SK-N-SH (cell line): Measurements from ENCODE around the gene CCDC38. TPM values are rescaled to one million over a fixed set of nuclear protein-coding genes. Genes with fewer than 3 reads are reported as not detected.

Experiments used
- CTCF ChIA-PET: fragments of 300-600, 350-600 bp; formaldehyde crosslinking; extraction: SDS; loops from one replicate; lab custom pipeline; 2021; lab: Yijun Ruan, JAX
- POLR2A ChIA-PET: fragments of 350-600 bp; sonication (Branson Sonifier 250); formaldehyde crosslinking; extraction: SDS; loops from one replicate; lab custom pipeline; 2020; ENCODE audit warnings: antibody characterized with exemption, inconsistent platforms; lab: Yijun Ruan, JAX
- DNase-seq: peaks from one replicate; pipeline ENCODE4 v3.0.0; 2012
- H2AFZ ChIP-seq: fragments of 200-600 bp; sonication (generic); 2 replicates; pipeline ENCODE4 v1.8.1; 2016; ENCODE audit warnings: antibody characterized with exemption, mild to moderate bottlenecking, low read depth
- H3F3A ChIP-seq: fragments of 200-600 bp; sonication (generic); replicated peaks from 2 replicates; pipeline ENCODE3; 2016; ENCODE audit warnings: antibody characterized with exemption, mild to moderate bottlenecking; ENCODE audit not compliant: insufficient read depth
- H3K27ac ChIP-seq, 2 experiments: fragments of 200-500 bp in 1 of 2; fragments of 200-600 bp in 1 of 2; sonication (Bioruptor generic) in 1 of 2; sonication (generic), shearing (Covaris generic) in 1 of 2; 2 replicates each; pipeline versions ENCODE4 v1.5.1 to v1.6.1; 2014 to 2016; ENCODE audit warnings: low read depth in 2 of 2, inconsistent platforms in 1 of 2, low read length in 1 of 2, mild to moderate bottlenecking in 1 of 2, mixed read lengths in 1 of 2
- H3K27me3 ChIP-seq: fragments of 200-600 bp; sonication (generic), shearing (Covaris generic); 2 replicates; pipeline ENCODE4 v1.6.1; 2016; ENCODE audit warnings: mixed run types; ENCODE audit not compliant: insufficient read depth
- H3K36me3 ChIP-seq, 2 experiments: fragments of 200-500 bp in 1 of 2; fragments of 200-600 bp in 1 of 2; sonication (Bioruptor generic) in 1 of 2; sonication (generic) in 1 of 2; replicated peaks in 1 of 2; 2 replicates each; pipeline versions ENCODE3 to v1.5.1; 2014 to 2016; ENCODE audit warnings: low read length in 1 of 2, mild to moderate bottlenecking in 1 of 2; ENCODE audit not compliant: insufficient read depth in 2 of 2, control insufficient read depth in 1 of 2
- H3K4me1 ChIP-seq, 2 experiments: fragments of 200-500 bp in 1 of 2; fragments of 200-600 bp in 1 of 2; sonication (Bioruptor generic) in 1 of 2; sonication (generic), shearing (Covaris generic) in 1 of 2; 2 replicates each; pipeline versions ENCODE4 v1.5.1 to v1.6.1; 2014 to 2016; ENCODE audit warnings: low read depth in 1 of 2, low read length in 1 of 2, mixed run types in 1 of 2; ENCODE audit not compliant: insufficient read depth in 2 of 2, control insufficient read depth in 1 of 2
- H3K4me2 ChIP-seq: fragments of 200-600 bp; sonication (generic), shearing (Covaris generic); 2 replicates; pipeline ENCODE4 v1.6.1; 2017; ENCODE audit warnings: mixed run types
- H3K4me3 ChIP-seq, 2 experiments: fragments of 200-500 bp in 1 of 2; fragments of 200-600 bp in 1 of 2; sonication (Bioruptor generic) in 1 of 2; sonication (generic), shearing (Covaris generic) in 1 of 2; 2 replicates each; pipeline versions ENCODE4 v1.5.1 to v1.8.1; 2014 to 2016; ENCODE audit warnings: low read depth in 2 of 2, inconsistent platforms in 1 of 2, low read length in 1 of 2, mild to moderate bottlenecking in 1 of 2, mixed read lengths in 1 of 2, moderate library complexity in 1 of 2
- H3K79me2 ChIP-seq: fragments of 200-600 bp; sonication (generic); 2 replicates; pipeline ENCODE4 v1.8.1; 2017; ENCODE audit warnings: mild to moderate bottlenecking; ENCODE audit not compliant: insufficient read depth
- H3K9ac ChIP-seq: fragments of 200-600 bp; sonication (generic); 2 replicates; pipeline ENCODE4 v1.6.1; 2017; ENCODE audit warnings: mixed run types
- H3K9me2 ChIP-seq: fragments of 200-600 bp; sonication (generic); 2 replicates; pipeline ENCODE4 v1.6.1; 2017; ENCODE audit warnings: mixed run types
- H3K9me3 ChIP-seq: fragments of 200-600 bp; sonication (generic); 2 replicates; pipeline ENCODE4 v1.6.1; 2017; ENCODE audit warnings: mixed run types, mild to moderate bottlenecking, moderate library complexity
- H4K20me1 ChIP-seq: fragments of 200-600 bp; sonication (generic); 2 replicates; pipeline ENCODE4 v1.6.1; 2017; ENCODE audit warnings: mild to moderate bottlenecking, mixed run types; ENCODE audit not compliant: insufficient read depth
- CHD2 ChIP-seq: fragments of 150-350 bp; IDR thresholded peaks from 2 replicates; pipeline ENCODE4 v1.6.1; 2018; ENCODE audit warnings: low read length; ENCODE audit not compliant: partially characterized antibody
- EZH2phosphoT487 ChIP-seq: fragments of 200-600 bp; sonication (generic); IDR thresholded peaks from 2 replicates; pipeline ENCODE4 v1.6.1; 2017; ENCODE audit warnings: low read depth, mixed run types, mild to moderate bottlenecking, antibody characterized with exemption, moderate library complexity, borderline replicate concordance
- FOXJ3 ChIP-seq: sonication (generic); formaldehyde crosslinking; IDR thresholded peaks from 2 replicates; pipeline ENCODE4 v1.5.1; 2020; ENCODE audit warnings: mild to moderate bottlenecking, missing genetic modification reagents
- FOXM1 ChIP-seq: IDR thresholded peaks from 2 replicates; pipeline ENCODE4 v1.4.0; 2012; ENCODE audit warnings: low read depth, mild to moderate bottlenecking
- GATA2 ChIP-seq: sonication (generic); formaldehyde crosslinking; IDR thresholded peaks from 2 replicates; pipeline ENCODE4 v1.5.0; 2020; ENCODE audit warnings: mild to moderate bottlenecking, missing genetic modification reagents
- JUND ChIP-seq: IDR thresholded peaks from 2 replicates; pipeline ENCODE4 v1.4.0; 2012
- MEF2A ChIP-seq: IDR thresholded peaks from 2 replicates; pipeline ENCODE4 v1.4.0; 2012; ENCODE audit warnings: low read depth, borderline replicate concordance
- POLR2AphosphoS5 ChIP-seq: IDR thresholded peaks from 2 replicates; pipeline ENCODE4 v1.6.1; 2012; ENCODE audit warnings: low read depth, low read length
- RFX5 ChIP-seq: IDR thresholded peaks from 2 replicates; pipeline ENCODE4 v1.6.1; 2012; ENCODE audit warnings: mild to moderate bottlenecking, improper control_type of control experiment, low read length
- SIN3A ChIP-seq: IDR thresholded peaks from 2 replicates; pipeline ENCODE4 v1.6.1; 2012; ENCODE audit warnings: low read depth, mild to moderate bottlenecking, low read length, moderate library complexity, borderline replicate concordance
- TAF1 ChIP-seq: IDR thresholded peaks from 2 replicates; pipeline ENCODE4 v1.6.1; 2012; ENCODE audit warnings: low read depth, mild to moderate bottlenecking, low read length, moderate library complexity, borderline replicate concordance
- TCF12 ChIP-seq: IDR thresholded peaks from 2 replicates; pipeline ENCODE4 v1.4.0; 2012
- TEAD4 ChIP-seq: IDR thresholded peaks from 2 replicates; pipeline ENCODE4 v1.4.0; 2012; ENCODE audit warnings: mild to moderate bottlenecking, borderline replicate concordance; ENCODE audit not compliant: insufficient read depth
- USF2 ChIP-seq: fragments of 150-350 bp; IDR thresholded peaks from 2 replicates; pipeline ENCODE4 v1.6.1; 2017; ENCODE audit warnings: antibody characterized with exemption, low read length, low read depth, borderline replicate concordance
- YY1 ChIP-seq: IDR thresholded peaks from 2 replicates; pipeline ENCODE4 v1.4.0; 2012; ENCODE audit warnings: low read depth, mild to moderate bottlenecking
- WGBS: methylation state at CpG from one replicate; pipeline ENCODE4 v1.1.6; 2017; ENCODE audit warnings: low lambda C conversion rate; 5-methylcytosine and 5-hydroxymethylcytosine counted together
- polyA plus RNA-seq, 3 experiments: library from polyadenylated mRNA; depleted of rRNA; stranded (reverse); fragments of >200 nt; gene quantifications; 2 replicates each; pipeline ENCODE4 v1.2.3, GENCODE V29; 2012
- TF ChIP-seq, protein P1 (sequence below): IDR thresholded peaks from 2 replicates; pipeline ENCODE4; 2012
- TF ChIP-seq, protein P2 (sequence below): fragments of 150-350 bp; IDR thresholded peaks from 2 replicates; pipeline ENCODE4 v1.6.1; 2016; ENCODE audit warnings: mild to moderate bottlenecking, low read depth, low read length

CCDC38 gene
- polyA plus RNA-seq, 1 of the 3 experiments (the other 2 are of a cell fraction): not detected

GRCh38 chr12:95953000-95953399, 10.6 kb upstream of the CCDC38 start:
- H3K9me3 ChIP-seq: no peaks in the 10 kb centered on the region
- H3K4me1 ChIP-seq: no peaks in the 10 kb centered on the region
- H3K27ac ChIP-seq: no peak overlapping the region
- no peak overlapping the region for H2AFZ ChIP-seq
- H3F3A ChIP-seq: no peaks in the 10 kb centered on the region
- H3K9ac ChIP-seq: no peak overlapping the region
- WGBS: 35% methylated on average over 1 of the region's 1 CpG
- H3K79me2 ChIP-seq: no peaks in the 10 kb centered on the region
- H3K27me3 ChIP-seq: no peaks in the 10 kb centered on the region
- H3K9me2 ChIP-seq: no peaks in the 10 kb centered on the region
- CTCF ChIA-PET: interaction anchor here (1.4 to 6.1 kb wide), 3 partner anchors 9 to 46 kb away, joined by 3 to 37 read pairs (median 26); partner anchors contain the start of genes AMDHD1 and CCDC38
- no peak overlapping the region for H3K4me3 ChIP-seq
- POLR2A ChIA-PET: interaction anchor here (1.3 kb wide), 1 partner anchor 9 kb away, joined by 7 read pairs; the partner anchor contains the start of gene AMDHD1
- no peak for TF ChIP-seq TAF1
- TF ChIP-seq CHD2: no peak
- no peak for TF ChIP-seq POLR2AphosphoS5
- TF ChIP-seq, protein P1, sequence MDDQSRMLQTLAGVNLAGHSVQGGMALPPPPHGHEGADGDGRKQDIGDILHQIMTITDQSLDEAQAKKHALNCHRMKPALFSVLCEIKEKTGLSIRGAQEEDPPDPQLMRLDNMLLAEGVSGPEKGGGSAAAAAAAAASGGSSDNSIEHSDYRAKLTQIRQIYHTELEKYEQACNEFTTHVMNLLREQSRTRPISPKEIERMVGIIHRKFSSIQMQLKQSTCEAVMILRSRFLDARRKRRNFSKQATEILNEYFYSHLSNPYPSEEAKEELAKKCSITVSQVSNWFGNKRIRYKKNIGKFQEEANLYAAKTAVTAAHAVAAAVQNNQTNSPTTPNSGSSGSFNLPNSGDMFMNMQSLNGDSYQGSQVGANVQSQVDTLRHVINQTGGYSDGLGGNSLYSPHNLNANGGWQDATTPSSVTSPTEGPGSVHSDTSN: no peak
- TF ChIP-seq JUND: no peak
- TF ChIP-seq MEF2A: no peak
- TF ChIP-seq GATA2 (CRISPR knock-in tag): no peak
- no peak for TF ChIP-seq FOXM1
- TF ChIP-seq SIN3A: no peak
- no peak for TF ChIP-seq TEAD4
- TF ChIP-seq USF2: no peak
- no peak for TF ChIP-seq EZH2phosphoT487
- no peak for TF ChIP-seq YY1
- TF ChIP-seq TCF12: no peak
- no peak for TF ChIP-seq FOXJ3 (CRISPR knock-in tag)
- no peak for TF ChIP-seq RFX5
- TF ChIP-seq, protein P2, sequence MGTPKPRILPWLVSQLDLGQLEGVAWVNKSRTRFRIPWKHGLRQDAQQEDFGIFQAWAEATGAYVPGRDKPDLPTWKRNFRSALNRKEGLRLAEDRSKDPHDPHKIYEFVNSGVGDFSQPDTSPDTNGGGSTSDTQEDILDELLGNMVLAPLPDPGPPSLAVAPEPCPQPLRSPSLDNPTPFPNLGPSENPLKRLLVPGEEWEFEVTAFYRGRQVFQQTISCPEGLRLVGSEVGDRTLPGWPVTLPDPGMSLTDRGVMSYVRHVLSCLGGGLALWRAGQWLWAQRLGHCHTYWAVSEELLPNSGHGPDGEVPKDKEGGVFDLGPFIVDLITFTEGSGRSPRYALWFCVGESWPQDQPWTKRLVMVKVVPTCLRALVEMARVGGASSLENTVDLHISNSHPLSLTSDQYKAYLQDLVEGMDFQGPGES: no peak
- TF ChIP-seq, all 33 proteins: peak for 0
- H3K36me3 ChIP-seq: no peaks in the 10 kb centered on the region
- DNase-seq: no peak
- H4K20me1 ChIP-seq: no peaks in the 10 kb centered on the region
- no peak overlapping the region for H3K4me2 ChIP-seq
